HG03558 (cell line): ENCODE data around the gene ATP11A.

ENCODE experiments used
- ATAC-seq: cut with Tn5 transposase; IDR thresholded peaks from one replicate; pipeline ENCODE4 v1.9.1; 2021; ENCODE audit warnings: moderate number of reproducible peaks; ENCODE audit not compliant: unreplicated experiment; ENCODE audit errors: extremely low read depth

The ATP11A gene

GRCh38 chr13:112689303-112690245, at the start of gene ATP11A:
TSS of gene ATP11A (plus strand) at chr13:112690038. CDS start at chr13:112690417, 379 bp downstream.
- ATAC-seq, result peak; percentile 77

- no peak for ATAC-seq
These were observed 48.3 kb upstream of the ATP11A start for GRCh38 chr13:112641456-112642089.

GRCh38 chr13:112642090-112642460, 47.8 kb upstream of the ATP11A start:
- no peak for ATAC-seq

GRCh38 chr13:112643759-112644459, 45.9 kb upstream of the ATP11A start:
- no peak for ATAC-seq

GRCh38 chr13:112645327-112645914, 44.4 kb upstream of the ATP11A start:
- ATAC-seq, result no peak

- ATAC-seq, result no peak
These were observed 42.6 kb upstream of the ATP11A start for GRCh38 chr13:112647256-112647655.

GRCh38 chr13:112648101-112648500, 41.7 kb upstream of the ATP11A start:
- ATAC-seq, result no peak

- ATAC-seq, result no peak
These were observed 40.7 kb upstream of the ATP11A start for GRCh38 chr13:112648966-112649690.

- no peak for ATAC-seq
These were observed 38.5 kb upstream of the ATP11A start for GRCh38 chr13:112651311-112651710.

- ATAC-seq, result no peak
These were observed 37.9 kb upstream of the ATP11A start for GRCh38 chr13:112651750-112652511.

- no peak for ATAC-seq
These were observed 37.2 kb upstream of the ATP11A start for GRCh38 chr13:112652512-112653070.

GRCh38 chr13:112653071-112653470, 36.8 kb upstream of the ATP11A start:
- ATAC-seq, result no peak

GRCh38 chr13:112655913-112656312, 33.9 kb upstream of the ATP11A start:
- no peak for ATAC-seq

GRCh38 chr13:112657850-112658445, 31.9 kb upstream of the ATP11A start:
- no peak for ATAC-seq

- no peak for ATAC-seq
These were observed 31.0 kb upstream of the ATP11A start for GRCh38 chr13:112658808-112659207.

GRCh38 chr13:112661291-112661690, 28.5 kb upstream of the ATP11A start:
- no peak for ATAC-seq

- ATAC-seq, result no peak
These were observed 25.2 kb upstream of the ATP11A start for GRCh38 chr13:112664501-112665203.

- no peak for ATAC-seq
These were observed 20.9 kb upstream of the ATP11A start for GRCh38 chr13:112668924-112669323.
